GM21423 (cell line): ENCODE data around the gene STIMATE.

Experiments used
- ATAC-seq: cut with Tn5 transposase; IDR thresholded peaks from one replicate; pipeline ENCODE4 v1.9.1; 2021; ENCODE audit warnings: mild to moderate bottlenecking, moderate library complexity; ENCODE audit not compliant: unreplicated experiment

Gene STIMATE

DNA sequence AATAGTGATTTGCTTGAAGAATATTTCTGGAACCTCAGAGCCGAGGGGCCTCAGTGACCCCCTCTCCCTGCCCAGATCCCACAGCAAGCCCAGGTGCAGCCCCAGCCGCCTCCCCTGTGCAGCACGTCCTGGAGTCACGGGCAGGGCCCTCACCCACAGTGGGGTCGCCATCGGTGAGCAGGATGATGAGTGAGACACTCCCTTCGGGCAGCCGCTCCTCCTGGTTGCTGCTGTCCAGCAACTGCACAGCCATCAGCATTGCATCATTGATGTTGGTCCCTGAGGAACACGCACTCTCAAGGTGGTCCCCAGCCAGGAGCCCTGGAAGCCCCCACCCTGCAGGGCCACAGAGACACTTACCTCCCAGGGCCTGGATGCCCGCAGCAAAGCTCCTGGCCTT lies 73.3 kb downstream of the STIMATE start:
- ATAC-seq: no peak

- no peak for ATAC-seq
These were observed 75.0 kb downstream of the STIMATE start for GRCh38 chr3:52822363-52822762.

GRCh38 chr3:52820736-52821135 lies 76.6 kb downstream of the STIMATE start:
- ATAC-seq: no peak

DNA sequence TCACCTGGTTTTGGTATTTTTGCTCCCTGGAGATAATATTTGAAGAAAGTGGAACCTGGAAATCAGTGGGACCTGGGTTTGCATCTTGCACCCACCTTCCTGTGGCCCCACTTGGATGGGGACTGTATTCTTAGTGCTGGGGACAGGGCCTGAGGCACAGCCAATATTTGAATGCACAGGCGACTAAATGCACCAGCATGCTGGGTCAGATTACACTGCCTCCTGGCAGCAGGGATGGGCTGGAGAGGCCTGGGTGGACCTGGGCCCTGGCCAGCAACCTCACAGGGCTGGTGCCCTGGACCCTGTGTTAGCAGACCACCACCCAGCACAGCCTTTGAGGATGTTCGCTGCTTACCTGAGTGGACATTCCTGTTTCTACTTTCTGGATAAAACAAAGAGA lies 77.4 kb downstream of the STIMATE start:
- no peak for ATAC-seq

DNA sequence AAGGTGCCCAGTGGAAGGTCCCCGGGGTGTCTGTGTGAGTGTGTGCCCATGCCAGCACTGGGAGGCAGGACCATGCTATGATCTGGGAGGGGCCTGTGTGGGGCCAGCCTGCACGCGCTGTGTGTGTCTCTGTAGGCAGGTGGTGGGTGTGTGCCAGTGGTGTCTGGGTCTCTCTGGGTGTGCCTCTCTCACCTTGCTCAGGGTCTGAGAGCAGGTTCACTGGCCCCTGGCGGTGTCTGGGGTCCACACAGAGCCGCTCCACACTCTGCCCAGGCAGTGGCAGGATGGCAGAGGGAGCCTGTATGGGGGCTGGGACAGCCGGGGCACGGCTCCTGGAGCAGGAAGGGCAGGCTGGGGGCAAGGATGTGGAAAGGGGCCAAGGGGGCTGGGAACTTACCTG lies 79.5 kb downstream of the STIMATE start:
- ATAC-seq: no peak

DNA sequence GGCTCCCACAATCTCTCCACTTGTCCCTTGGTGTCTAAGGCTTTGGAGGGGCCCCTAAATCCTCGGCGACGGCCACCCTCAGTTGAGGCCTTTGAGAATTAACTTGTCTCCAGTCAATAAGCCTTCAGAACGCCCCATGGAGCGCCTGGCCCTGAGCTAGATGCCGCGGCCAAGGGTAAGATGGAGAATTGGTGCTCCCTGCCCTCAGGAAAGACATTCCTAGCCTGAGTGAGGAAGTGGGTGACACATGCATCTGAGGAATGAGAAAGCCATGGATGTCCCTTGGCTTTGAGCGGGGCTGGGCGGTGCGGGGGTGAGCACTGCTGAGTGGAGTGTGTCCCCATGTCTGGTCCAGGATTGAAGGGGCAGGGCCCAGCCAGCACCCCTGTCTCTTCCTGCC lies 80.1 kb downstream of the STIMATE start:
- ATAC-seq: no peak

- ATAC-seq: no peak
These were observed 80.7 kb downstream of the STIMATE start for GRCh38 chr3:52816654-52817053.

DNA sequence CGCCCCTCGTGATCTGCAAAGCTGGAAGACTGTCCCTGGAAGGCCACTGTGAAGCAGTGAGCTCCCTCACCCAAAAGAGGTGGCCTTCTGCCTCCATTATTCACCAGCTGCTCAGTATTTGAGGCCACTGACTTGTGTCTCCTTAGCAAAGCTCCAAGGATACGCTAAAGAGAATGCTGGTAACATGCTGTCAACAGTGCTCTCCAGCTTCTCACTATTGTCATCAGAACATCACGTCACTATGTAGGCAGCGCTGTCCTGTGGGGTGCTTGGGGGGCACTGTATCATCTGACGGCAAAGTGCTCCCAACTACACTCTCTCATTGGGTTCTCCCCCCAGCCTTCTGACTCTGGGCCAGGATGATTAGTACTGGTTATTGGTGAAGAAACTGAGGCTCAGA lies 81.1 kb downstream of the STIMATE start:
- no peak for ATAC-seq

DNA sequence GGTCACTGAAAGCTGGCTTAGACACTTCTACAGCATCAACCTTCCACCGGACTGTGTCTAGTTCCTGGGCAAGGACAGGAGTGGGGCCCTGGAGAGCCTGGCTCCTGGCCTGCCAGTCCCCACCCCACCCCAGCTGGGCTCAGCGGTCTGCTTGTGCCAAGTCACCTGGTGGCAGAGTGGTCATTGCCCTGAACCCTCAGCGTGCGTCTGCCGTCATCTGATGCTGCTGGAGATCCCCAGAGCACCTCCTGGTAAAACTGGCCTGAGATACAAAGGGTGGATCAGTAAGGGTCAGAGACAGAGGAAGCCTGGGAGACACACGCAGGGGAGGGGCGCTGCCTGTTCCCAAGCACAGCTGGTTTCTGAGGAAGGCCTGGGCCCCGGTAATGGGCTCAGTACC lies 83.5 kb downstream of the STIMATE start:
- no peak for ATAC-seq

GRCh38 chr3:52811452-52812011 lies 85.8 kb downstream of the STIMATE start:
- ATAC-seq: no peak

DNA sequence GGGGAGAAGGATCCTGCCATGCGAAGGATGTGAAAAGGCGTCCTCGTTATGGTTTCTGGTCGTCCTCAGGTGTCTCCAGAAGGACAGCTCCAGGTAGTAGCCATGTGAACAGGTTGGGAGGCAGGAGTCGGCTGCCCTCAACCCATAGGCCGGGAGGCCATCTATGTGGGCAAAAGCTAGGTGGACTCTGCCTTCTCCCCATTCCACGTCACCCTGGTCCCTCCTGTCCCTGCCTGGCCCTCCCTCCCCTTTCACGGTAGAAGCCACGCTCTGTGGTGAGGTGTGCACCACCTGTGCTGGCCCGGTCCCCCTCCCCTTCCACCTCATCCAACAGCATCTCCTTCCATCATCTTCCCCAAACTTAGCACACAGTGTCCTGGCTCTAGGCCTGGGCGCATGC lies 86.4 kb downstream of the STIMATE start:
- ATAC-seq: no peak

GRCh38 chr3:52809662-52810377 lies 87.5 kb downstream of the STIMATE start:
- ATAC-seq: no peak

- ATAC-seq: no peak
These were observed 88.2 kb downstream of the STIMATE start for GRCh38 chr3:52809149-52809548.

DNA sequence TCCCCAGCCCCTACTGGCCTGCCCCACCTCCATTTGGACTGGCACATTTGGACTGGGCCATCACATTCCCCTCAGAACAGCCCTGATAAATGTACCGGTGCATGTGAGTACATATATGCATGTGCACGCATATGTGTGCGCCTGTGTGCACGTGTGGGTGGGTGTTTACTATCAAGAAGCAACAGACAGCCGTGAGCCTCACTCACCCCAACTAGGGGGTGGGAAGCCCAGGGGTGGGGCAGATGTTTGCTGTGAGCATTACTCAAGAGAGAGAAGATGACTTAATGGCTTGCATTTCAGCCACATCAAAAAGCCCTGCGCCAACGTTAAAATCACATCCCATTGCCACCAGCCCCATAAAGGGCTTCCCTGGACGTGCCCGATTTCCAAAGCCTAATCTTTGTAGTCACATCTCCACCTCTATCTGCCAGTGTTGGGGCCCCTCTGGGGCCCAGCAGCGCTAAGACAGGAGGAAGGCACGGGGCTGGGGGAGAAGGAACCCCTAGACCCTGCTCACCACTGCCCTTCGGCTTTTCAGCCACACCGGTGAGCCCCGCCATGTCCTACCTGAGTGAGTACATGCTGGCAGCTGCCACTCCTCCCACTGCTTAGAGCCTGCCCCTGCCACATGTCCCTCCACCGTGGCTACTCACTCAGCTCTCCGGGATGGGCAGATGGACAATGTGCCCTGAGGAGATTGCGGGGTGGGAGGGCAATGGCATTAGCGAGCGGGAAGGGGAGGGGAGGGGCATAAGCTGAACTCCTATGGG lies 91.9 kb downstream of the STIMATE start:
- ATAC-seq: no peak

DNA sequence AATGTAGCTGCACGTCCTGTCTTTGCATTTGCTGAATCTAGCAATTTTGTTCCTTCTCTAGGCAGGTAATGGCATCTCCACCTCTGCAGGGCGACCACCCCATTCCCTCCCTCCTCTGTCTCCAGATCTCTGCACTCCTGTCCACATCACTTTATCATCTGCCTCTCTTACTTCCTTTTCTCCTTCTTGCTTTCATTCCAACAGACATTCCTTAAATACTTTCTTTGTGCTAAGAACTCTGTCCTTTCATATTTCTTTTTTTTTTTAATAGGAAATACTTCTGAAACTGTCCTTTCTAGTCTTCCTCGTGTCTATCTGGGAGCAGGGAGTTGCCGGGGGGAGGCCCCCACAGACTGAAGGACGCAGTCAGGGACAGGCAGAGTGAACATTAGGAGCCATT lies 95.5 kb downstream of the STIMATE start:
- no peak for ATAC-seq

DNA sequence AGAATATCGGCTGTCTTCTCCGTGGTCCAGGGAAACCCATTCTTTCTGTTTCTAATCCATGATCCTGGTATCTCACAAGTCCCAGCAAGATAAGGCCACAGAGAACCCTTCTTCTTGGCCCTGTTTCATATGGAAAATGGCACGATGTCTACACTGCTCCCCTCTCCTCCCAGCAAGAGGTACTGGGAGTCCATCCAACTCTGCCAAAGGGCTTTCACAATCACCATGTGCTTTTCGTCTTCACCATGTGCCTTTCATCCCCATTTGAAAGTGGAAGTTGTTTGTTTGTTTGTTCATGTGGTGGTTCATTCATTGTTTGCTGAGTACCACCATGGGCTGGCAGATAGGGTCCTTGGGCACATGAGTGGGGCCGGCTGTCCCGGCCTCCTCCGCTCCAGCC lies 97.3 kb downstream of the STIMATE start:
- ATAC-seq: no peak

GRCh38 chr3:52798978-52799476 lies 98.3 kb downstream of the STIMATE start:
- ATAC-seq: no peak

GRCh38 chr3:52798376-52798977 lies 98.9 kb downstream of the STIMATE start:
- ATAC-seq: no peak

GRCh38 chr3:52796411-52796810 lies 100.9 kb downstream of the STIMATE start:
- ATAC-seq: no peak

DNA sequence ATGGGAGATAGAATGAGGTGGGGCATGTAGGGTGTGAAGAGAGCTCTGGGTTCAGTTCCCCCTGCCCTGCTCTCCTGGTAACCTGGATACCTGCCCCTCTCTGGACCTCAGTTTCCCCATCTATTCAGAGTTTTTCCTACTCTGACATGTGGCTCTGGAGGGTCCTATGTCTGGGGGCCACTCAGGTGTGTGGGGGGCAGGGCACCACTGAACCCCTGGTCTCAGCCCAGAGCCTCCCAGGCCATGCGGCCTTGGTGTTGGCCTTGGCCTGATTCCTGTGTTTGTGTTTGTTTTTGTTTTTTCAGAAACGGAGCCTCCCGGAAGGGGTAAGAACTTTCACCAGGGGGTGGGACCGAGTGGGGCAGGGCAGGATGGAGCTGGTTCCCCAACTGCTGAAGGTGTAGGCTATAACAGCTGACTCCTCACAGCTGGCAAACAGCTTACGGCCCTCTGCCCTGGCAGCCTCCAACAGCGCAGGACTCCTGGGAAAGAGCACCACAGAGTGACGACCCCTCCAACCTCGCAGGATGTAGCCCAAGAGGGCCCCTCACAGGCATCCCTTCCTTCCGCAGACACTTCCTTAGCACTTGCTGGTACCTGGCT lies 101.9 kb downstream of the STIMATE start:
- ATAC-seq: no peak

DNA sequence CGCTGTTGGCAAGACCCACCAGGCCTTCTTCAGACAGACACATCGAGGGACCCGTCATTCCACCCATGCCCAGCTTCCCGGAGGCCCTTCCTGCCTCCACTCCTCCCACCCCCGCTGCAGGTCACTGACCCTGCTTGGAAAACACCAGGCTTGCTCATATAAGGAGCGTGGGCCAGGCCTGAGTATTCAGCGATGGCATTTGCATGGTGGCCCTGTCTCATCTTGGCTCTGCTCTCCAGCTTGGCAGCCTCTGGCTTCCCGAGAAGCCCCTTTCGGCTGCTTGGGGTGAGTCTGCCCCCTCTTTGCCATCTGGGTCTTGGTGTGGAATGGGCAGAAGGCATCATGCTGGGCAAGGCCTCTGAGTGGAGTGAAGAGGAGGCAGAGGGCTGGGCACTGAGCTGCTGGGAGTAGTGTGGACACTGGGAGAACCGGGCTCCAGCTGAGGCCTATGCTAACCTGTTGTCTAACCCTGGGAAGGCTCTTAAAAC lies 102.7 kb downstream of the STIMATE start, which contains the start of gene ITIH3:
ITIH3 (plus strand) TSS at position 185 of the 488 bp plus-strand sequence; CDS start at position 193, 8 bp downstream.
- ATAC-seq: no peak
